Measurements from ENCODE around the gene AOC2. TPM values are rescaled to one million over a fixed set of nuclear protein-coding genes. Genes with fewer than 3 reads are reported as not detected.

AOC2 gene, protein sequence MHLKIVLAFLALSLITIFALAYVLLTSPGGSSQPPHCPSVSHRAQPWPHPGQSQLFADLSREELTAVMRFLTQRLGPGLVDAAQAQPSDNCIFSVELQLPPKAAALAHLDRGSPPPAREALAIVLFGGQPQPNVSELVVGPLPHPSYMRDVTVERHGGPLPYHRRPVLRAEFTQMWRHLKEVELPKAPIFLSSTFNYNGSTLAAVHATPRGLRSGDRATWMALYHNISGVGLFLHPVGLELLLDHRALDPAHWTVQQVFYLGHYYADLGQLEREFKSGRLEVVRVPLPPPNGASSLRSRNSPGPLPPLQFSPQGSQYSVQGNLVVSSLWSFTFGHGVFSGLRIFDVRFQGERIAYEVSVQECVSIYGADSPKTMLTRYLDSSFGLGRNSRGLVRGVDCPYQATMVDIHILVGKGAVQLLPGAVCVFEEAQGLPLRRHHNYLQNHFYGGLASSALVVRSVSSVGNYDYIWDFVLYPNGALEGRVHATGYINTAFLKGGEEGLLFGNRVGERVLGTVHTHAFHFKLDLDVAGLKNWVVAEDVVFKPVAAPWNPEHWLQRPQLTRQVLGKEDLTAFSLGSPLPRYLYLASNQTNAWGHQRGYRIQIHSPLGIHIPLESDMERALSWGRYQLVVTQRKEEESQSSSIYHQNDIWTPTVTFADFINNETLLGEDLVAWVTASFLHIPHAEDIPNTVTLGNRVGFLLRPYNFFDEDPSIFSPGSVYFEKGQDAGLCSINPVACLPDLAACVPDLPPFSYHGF
- total RNA-seq, result 0.20 and 0.27 TPM in 2 replicates

DNA sequence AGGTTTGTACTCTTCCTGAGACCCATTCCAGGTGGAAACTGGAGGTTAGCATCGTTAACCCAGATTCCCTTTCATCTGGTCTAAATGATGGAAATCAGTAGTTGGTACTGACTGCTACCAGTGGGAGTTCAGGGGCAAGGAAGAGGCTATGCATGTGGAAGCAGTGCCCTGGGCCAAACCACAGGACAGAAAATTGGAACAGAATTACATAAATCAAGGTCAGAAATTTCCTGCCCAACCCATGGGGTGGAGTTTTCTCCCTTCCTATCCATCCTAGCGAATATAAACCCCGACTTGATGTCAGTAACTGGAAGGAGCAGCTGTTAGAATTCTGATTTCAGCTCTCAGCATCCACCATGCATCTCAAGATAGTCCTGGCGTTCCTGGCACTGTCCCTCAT, at the start of gene AOC2:
AOC2 (plus strand) TSS at position 310 of the 400 bp plus-strand sequence; CDS start at position 357, 47 bp downstream.

DNA sequence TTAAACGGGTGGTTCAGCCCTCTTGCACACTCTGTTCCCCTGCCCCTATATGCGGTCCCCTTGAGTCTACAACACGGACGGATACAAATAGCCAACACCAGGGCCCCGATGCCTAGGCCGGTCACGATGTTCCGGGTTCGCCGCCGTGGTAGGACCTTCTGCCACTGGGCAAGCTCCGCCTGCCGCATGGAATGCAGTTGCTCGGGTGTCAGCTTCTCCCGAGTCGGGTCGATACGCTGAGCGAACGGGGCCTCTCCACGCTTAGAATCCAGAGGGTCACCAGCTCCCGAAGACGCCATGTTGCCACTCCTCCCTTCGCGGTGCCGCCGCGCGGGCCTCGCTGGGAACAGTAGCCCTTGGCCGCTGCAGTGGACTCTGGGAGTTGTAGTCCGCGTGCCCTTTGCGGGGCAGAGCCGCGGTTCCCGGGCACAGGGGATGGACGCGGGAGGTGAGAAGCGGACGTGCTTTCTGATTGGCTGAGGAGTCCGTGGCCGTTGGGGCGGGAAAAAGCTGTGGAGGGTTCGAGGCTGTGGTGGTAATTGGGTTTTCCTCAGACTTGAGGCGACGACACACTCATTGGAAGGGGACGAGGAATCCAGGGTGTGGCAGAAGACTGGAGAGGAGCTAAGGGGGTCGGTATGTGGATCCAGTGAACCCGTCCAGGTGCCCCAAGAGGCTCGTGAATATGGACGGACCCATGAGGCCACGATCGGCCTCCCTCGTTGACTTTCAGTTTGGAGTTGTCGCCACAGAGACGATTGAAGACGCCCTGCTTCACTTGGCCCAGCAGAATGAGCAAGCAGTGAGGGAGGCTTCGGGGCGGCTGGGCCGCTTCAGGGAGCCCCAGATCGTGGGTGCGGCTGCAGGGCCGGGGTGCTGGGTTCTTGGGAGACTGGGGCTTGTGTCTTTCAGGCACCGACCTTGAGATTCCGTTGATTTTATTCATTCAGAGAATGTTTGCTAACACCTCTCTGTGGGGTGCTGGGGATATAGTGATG, 45.7 kb upstream of the AOC2 start, which contains the start of the genes CNTD1 and COA3:
CNTD1 (plus strand) TSS at position 479 of the 998 bp plus-strand sequence; CDS start at position 686, 207 bp downstream.
COA3 (minus strand) TSS at position 322 of the 998 bp plus-strand sequence; CDS start at position 299, 23 bp downstream.

DNA sequence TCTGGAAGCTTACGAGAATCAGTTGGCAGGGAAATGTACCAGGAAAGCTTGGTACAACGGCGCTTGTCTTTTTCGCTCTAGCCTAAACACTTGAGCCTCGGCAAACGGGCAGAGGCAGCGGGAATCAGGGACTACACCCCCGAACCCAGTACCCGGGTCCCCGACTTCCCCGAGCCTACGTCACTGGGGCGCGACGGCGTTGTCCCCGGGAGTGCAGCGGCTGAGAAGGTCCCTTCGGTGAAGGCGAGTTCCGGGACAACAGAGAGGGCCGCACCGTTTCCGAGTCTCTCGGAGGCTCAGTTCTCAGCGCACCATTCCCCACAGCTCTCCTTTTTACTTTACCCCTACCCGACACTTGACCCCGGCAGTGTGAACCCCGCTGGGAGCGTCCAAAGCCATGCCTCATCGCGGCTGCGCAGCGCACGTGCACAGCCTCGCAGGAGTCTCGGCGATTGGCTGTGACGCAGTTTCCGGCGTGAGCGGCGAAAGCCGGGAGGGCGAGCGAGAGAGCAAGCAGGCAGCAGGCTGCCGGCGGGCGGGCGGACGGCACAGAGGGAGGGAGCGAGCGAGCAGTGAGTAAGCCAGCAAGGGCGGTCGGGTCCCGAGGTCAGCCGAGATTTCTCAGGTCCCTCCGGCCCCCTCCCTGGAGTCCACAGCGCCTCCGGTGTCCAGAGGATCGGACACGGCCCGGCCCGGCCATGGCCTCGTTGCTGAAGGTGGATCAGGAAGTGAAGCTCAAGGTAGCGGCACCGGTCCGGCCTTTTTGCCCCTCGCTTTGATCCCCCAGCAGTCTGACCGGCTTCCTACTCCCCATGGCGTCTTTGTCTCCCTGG, 11.2 kb upstream of the AOC2 start, which contains the start of gene PSME3:
PSME3 (plus strand) TSS at position 464 of the 833 bp plus-strand sequence; CDS start at position 699, 235 bp downstream.

DNA sequence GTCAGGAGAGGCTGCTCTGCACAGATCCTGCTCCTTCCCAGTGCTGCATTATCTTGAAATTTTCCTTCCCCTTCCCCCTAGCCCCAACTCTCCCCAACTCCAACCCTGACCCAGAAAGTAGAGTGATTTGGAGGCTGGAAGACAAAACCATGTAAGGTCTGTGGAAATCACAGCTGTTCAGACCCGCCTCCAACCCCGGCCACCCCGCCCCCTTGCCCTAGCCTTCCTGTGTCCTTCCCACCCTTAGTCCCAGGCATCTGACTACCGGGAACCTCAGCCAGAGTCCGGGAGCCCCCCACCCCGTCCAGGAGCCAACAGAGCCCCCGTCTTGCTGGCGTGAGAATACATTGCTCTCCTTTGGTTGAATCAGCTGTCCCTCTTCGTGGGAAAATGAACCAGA, 6.6 kb downstream of the AOC2 start, which contains the start of gene AOC3:
AOC3 (plus strand) TSS at position 246 of the 400 bp plus-strand sequence; CDS start at position 391, 145 bp downstream.

Other genes starting within 250 kb of the AOC2 start
- 30.9 and 34.6 TPM in 2 replicates for gene RETREG3, start 235.2 kb upstream of the AOC2 start, total RNA-seq
- gene TUBG1, start 234.9 kb upstream of the AOC2 start, total RNA-seq, result 104 and 106 TPM in 2 replicates
- 2.6 and 6.4 TPM in 2 replicates for gene TUBG2, start 185.3 kb upstream of the AOC2 start, total RNA-seq
- gene PLEKHH3, start 167.6 kb upstream of the AOC2 start, total RNA-seq, result 9.1 and 10.4 TPM in 2 replicates
- 2.9 and 9.1 TPM in 2 replicates for gene CCR10, start 162.7 kb upstream of the AOC2 start, total RNA-seq
- 38.2 and 40.8 TPM in 2 replicates for gene CNTNAP1, start 162.0 kb upstream of the AOC2 start, total RNA-seq
- gene EZH1, start 99.5 kb upstream of the AOC2 start, total RNA-seq, result 9.0 and 13.3 TPM in 2 replicates
- 9.6 and 14.4 TPM in 2 replicates for gene RAMP2, start 83.4 kb upstream of the AOC2 start, total RNA-seq
- gene VPS25, start 71.1 kb upstream of the AOC2 start, total RNA-seq, result 70.7 and 88.0 TPM in 2 replicates
- 2.9 and 3.7 TPM in 2 replicates for gene WNK4, start 64.0 kb upstream of the AOC2 start, total RNA-seq
- 85.2 and 103 TPM in 2 replicates for gene COA3, start 45.9 kb upstream of the AOC2 start, total RNA-seq
- gene CNTD1, start 45.7 kb upstream of the AOC2 start, total RNA-seq, result not detected in 2 replicates
- gene BECN1, start 20.3 kb upstream of the AOC2 start, total RNA-seq, result 97.8 and 99.6 TPM in 2 replicates
- gene PSME3, start 11.2 kb upstream of the AOC2 start, total RNA-seq, result 119 and 146 TPM in 2 replicates
- 0.40 TPM in 1 of 2 replicates, not detected in the other for gene AOC3, start 6.6 kb downstream of the AOC2 start, total RNA-seq
- not detected in 2 replicates for gene G6PC1, start 56.2 kb downstream of the AOC2 start, total RNA-seq
- gene AARSD1, start 119.9 kb downstream of the AOC2 start, total RNA-seq, result 24.7 and 41.7 TPM in 2 replicates
- not detected in 2 replicates for gene PTGES3L, start 135.5 kb downstream of the AOC2 start, total RNA-seq
- gene RUNDC1, start 136.0 kb downstream of the AOC2 start, total RNA-seq, result 8.6 and 10.1 TPM in 2 replicates
- 1,175 and 1,267 TPM in 2 replicates for gene RPL27, start 153.8 kb downstream of the AOC2 start, total RNA-seq
- 93.7 and 97.2 TPM in 2 replicates for gene IFI35, start 162.2 kb downstream of the AOC2 start, total RNA-seq
- 810 and 880 TPM in 2 replicates for gene VAT1, start 177.8 kb downstream of the AOC2 start, total RNA-seq
- under 0.01 and 0.20 TPM in 2 replicates for gene RND2, start 180.7 kb downstream of the AOC2 start, total RNA-seq